ENCODE measurements around the gene NAPSA. TPM values are rescaled to one million over a fixed set of nuclear protein-coding genes. Genes with fewer than 3 reads are reported as not detected.
A peak's percentile ranks its signal among the peaks of the same experiment; 100 is the strongest.

The NAPSA gene
- total RNA-seq, 1 donor from 2014 or later = 1.3 TPM

DNA sequence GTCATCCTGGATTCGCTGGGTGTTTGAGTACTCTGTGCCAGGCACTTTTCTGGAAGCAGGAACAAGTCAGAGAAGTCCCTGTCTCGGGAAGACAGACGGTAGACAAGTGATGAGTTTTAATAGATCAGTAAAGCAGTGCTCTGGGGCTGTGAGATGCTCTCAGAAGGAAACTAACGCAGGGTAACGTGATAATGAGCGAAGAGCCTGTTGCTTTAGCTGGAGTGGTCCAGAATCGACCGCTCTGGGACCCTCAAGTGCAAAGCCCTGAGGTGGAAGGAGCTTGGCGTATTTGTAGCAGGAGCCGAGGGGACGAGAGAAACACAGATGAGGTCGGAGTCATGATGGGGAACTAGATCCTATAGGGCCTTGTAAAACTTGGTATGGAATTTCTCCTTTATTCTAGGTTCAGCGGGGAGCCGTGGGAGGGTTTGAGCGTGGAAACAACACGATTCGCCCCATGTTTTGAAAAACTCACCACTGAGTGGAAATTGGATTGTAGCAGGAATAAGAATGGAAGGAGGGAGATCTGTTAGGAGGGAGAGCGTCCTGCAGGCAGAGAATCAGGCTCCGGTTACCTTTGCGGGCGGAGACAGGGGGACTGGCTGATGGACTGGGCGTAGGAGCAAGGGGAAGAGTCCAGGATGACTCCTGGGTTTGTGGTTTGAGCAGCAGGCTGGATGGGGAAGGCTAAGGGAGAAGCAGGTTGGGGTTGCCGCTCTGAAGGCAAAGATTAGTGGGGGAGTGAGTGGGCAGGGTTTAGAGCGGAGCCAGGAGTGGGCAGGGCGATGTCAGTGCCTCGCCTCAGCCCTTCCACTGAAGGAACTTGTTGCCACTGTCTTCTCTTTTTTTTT lies 19.5 kb upstream of the NAPSA start:
- DNase-seq (ENCODE audit: extremely low spot score, unreplicated experiment) = no peak
- Mint-ChIP-seq H3K4me3 (ENCODE audit: unreplicated experiment) (peak overlapping the region; percentile 94), H3K4me1 (ENCODE audit: unreplicated experiment) (peaks cover 15% of the 10 kb centered on the region), H3K27ac (ENCODE audit: unreplicated experiment) (peak overlapping the region; percentile 95), H3K27me3 (ENCODE audit: unreplicated experiment) (no peaks in the 10 kb centered on the region), H3K36me3 (ENCODE audit: unreplicated experiment) (peaks cover 11% of the 10 kb centered on the region), H3K9me3 (ENCODE audit: unreplicated experiment) (no peaks in the 10 kb centered on the region)
- no peak for TF ChIP-seq CTCF (IDR thresholded peaks at IDR 0.05)

GRCh38 chr19:50383852-50384684 lies 18.6 kb upstream of the NAPSA start, which contains the start of gene POLD1:
Gene POLD1 (plus strand): TSS chr19:50384347. CDS start chr19:50398852, 14,505 bp downstream.
- peak within 1 kb of the TSS; percentile 95 for H3K27ac Mint-ChIP-seq (ENCODE audit: unreplicated experiment)
- DNase-seq (ENCODE audit: extremely low spot score, unreplicated experiment) = peak; percentile 99
- H3K4me3 Mint-ChIP-seq (ENCODE audit: unreplicated experiment) = peak within 1 kb of the TSS; percentile 94
- H3K4me1 Mint-ChIP-seq (ENCODE audit: unreplicated experiment) = peaks cover 15% of the 10 kb centered on the region
- no peak for TF ChIP-seq CTCF (IDR thresholded peaks at IDR 0.05)
- H3K27me3 Mint-ChIP-seq (ENCODE audit: unreplicated experiment) = no peaks in the 10 kb centered on the region
- H3K9me3 Mint-ChIP-seq (ENCODE audit: unreplicated experiment) = no peaks in the 10 kb centered on the region
- peaks cover 18% of the 10 kb centered on the region for H3K36me3 Mint-ChIP-seq (ENCODE audit: unreplicated experiment)

- no peaks in the 10 kb centered on the region for H3K27me3 Mint-ChIP-seq (ENCODE audit: unreplicated experiment)
- H3K4me3 Mint-ChIP-seq (ENCODE audit: unreplicated experiment) = peak overlapping the region; percentile 94
- peaks cover 15% of the 10 kb centered on the region for H3K4me1 Mint-ChIP-seq (ENCODE audit: unreplicated experiment)
- H3K27ac Mint-ChIP-seq (ENCODE audit: unreplicated experiment) = peak overlapping the region; percentile 95
- TF ChIP-seq CTCF (IDR thresholded peaks at IDR 0.05) = no peak
- no peak for DNase-seq (ENCODE audit: extremely low spot score, unreplicated experiment)
- no peaks in the 10 kb centered on the region for H3K9me3 Mint-ChIP-seq (ENCODE audit: unreplicated experiment)
- H3K36me3 Mint-ChIP-seq (ENCODE audit: unreplicated experiment) = peaks cover 21% of the 10 kb centered on the region
Observed at GRCh38 chr19:50383001-50383851, 17.8 kb upstream of the NAPSA start.

DNA sequence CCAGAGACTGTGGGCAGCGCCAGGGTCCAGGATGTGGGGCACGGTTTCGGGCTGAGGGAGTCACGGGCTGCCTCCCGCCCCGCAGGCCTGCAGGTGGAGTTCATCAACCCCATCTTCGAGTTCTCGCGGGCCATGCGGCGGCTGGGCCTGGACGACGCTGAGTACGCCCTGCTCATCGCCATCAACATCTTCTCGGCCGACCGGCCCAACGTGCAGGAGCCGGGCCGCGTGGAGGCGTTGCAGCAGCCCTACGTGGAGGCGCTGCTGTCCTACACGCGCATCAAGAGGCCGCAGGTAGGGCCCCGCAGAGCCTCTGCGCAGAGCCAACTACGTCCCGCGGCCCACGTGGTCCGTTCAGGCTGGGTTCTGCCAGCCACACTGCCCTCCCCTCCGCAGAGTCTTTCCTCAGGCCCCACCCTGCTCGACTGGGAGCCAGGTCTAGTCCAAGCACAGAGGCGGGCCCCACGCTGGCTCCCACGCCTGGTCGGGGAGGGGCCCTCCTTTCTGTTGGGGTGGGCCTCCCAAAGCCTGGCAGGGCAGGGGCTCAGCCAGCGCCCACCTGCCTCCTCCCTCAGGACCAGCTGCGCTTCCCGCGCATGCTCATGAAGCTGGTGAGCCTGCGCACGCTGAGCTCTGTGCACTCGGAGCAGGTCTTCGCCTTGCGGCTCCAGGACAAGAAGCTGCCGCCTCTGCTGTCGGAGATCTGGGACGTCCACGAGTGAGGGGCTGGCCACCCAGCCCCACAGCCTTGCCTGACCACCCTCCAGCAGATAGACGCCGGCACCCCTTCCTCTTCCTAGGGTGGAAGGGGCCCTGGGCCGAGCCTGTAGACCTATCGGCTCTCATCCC lies 16.7 kb upstream of the NAPSA start:
- Mint-ChIP-seq H3K4me1 (ENCODE audit: unreplicated experiment) (peaks cover 15% of the 10 kb centered on the region), H3K27me3 (ENCODE audit: unreplicated experiment) (no peaks in the 10 kb centered on the region), H3K36me3 (ENCODE audit: unreplicated experiment) (peaks cover 26% of the 10 kb centered on the region), H3K9me3 (ENCODE audit: unreplicated experiment) (no peaks in the 10 kb centered on the region), H3K4me3 (ENCODE audit: unreplicated experiment) (no peak overlapping the region), H3K27ac (ENCODE audit: unreplicated experiment) (no peak overlapping the region)
- no peak for TF ChIP-seq CTCF (IDR thresholded peaks at IDR 0.05)
- no peak for DNase-seq (ENCODE audit: extremely low spot score, unreplicated experiment)
